Nephron (organoid): ENCODE measurements around the gene KIF21A.

Source experiments
- H3K27ac Mint-ChIP-seq, 3 experiments: 2 replicates each; pipeline ENCODE4 v1.8.0; 2020; ENCODE audit warnings: mixed read lengths in 3 of 3, mild to moderate bottlenecking in 2 of 3, moderate library complexity in 1 of 3
- H3K27me3 Mint-ChIP-seq: 2 replicates; pipeline ENCODE4 v1.8.0; 2021; ENCODE audit warnings: low read depth, mild to moderate bottlenecking, moderate library complexity, mixed read lengths
- H3K36me3 Mint-ChIP-seq: 2 replicates; pipeline ENCODE4 v1.8.0; 2020; ENCODE audit warnings: low read depth, mixed read lengths
- H3K4me1 Mint-ChIP-seq: 2 replicates; pipeline ENCODE4 v1.8.0; 2020; ENCODE audit warnings: mixed read lengths
- H3K4me3 Mint-ChIP-seq, 3 experiments: 2 replicates each; pipeline ENCODE4 v1.8.0; 2020; ENCODE audit warnings: mild to moderate bottlenecking in 3 of 3, mixed read lengths in 3 of 3, moderate library complexity in 2 of 3
- H3K9me3 Mint-ChIP-seq: 2 replicates; pipeline ENCODE4 v1.8.0; 2020; ENCODE audit warnings: mixed read lengths
- TF ChIP-seq, protein P1 (sequence below), 3 experiments: fragments of 200-600 bp; sonication (generic); IDR thresholded peaks; one replicate each; pipeline ENCODE4 v1.5.0; 2021; ENCODE audit warnings: antibody characterized with exemption in 3 of 3; ENCODE audit not compliant: unreplicated experiment in 3 of 3

The KIF21A gene

DNA sequence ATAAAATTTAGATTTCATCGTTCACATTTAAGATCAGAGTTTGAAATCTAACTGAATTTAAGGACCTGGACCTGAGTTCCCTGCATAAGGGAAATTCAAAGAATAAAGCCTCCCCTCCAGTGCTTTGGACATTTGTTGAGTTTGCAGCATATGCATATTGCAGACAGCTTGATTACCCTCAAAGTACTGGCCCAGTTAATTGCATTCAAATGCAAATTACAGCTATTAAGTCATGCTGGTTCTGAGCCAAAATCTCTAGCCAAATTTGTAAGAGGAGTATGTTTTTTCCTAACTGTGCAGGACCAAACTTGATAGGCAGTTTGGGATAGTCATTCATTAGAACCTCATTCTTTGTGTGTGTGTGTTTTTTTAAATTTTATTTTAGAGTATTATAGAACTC lies 9.1 kb upstream of the KIF21A start:
- Mint-ChIP-seq H3K27me3 (peaks cover 4% of the 10 kb centered on the region), H3K4me3 (no peak overlapping the region), H3K36me3 (no peaks in the 10 kb centered on the region), H3K27ac (no peak overlapping the region), H3K4me1 (no peaks in the 10 kb centered on the region), H3K9me3 (no peaks in the 10 kb centered on the region)
- TF ChIP-seq, protein P1, sequence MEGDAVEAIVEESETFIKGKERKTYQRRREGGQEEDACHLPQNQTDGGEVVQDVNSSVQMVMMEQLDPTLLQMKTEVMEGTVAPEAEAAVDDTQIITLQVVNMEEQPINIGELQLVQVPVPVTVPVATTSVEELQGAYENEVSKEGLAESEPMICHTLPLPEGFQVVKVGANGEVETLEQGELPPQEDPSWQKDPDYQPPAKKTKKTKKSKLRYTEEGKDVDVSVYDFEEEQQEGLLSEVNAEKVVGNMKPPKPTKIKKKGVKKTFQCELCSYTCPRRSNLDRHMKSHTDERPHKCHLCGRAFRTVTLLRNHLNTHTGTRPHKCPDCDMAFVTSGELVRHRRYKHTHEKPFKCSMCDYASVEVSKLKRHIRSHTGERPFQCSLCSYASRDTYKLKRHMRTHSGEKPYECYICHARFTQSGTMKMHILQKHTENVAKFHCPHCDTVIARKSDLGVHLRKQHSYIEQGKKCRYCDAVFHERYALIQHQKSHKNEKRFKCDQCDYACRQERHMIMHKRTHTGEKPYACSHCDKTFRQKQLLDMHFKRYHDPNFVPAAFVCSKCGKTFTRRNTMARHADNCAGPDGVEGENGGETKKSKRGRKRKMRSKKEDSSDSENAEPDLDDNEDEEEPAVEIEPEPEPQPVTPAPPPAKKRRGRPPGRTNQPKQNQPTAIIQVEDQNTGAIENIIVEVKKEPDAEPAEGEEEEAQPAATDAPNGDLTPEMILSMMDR (IDR thresholded peaks at IDR 0.05; ENCODE audit: unreplicated experiment in 3 of 3) = no peak

DNA sequence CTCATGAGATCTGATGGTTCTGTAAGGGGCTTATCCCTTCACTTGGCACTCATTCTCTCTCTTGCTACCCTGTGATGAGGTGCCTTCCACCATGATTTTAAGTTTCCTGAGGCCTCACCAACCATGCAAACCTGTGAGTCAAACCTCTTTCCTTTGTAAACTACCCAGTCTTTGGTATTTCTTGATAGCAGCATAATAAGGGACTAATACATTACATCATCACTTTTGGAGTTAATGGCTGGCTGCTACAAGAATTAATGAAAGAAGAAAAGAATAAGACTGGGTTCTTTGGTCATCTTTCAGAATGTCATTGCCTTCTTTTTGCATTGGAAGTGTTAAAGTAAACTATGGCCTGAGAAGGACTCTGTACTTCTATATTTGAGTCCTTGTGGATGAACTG lies 5.1 kb upstream of the KIF21A start:
- no peak overlapping the region for H3K4me3 Mint-ChIP-seq
- H3K36me3 Mint-ChIP-seq = no peaks in the 10 kb centered on the region
- no peaks in the 10 kb centered on the region for H3K9me3 Mint-ChIP-seq
- TF ChIP-seq, protein P1 (IDR thresholded peaks at IDR 0.05; ENCODE audit: unreplicated experiment in 3 of 3) = no peak
- H3K27ac Mint-ChIP-seq = no peak overlapping the region
- peaks cover 11% of the 10 kb centered on the region for H3K27me3 Mint-ChIP-seq
- H3K4me1 Mint-ChIP-seq = peaks cover 5% of the 10 kb centered on the region

DNA sequence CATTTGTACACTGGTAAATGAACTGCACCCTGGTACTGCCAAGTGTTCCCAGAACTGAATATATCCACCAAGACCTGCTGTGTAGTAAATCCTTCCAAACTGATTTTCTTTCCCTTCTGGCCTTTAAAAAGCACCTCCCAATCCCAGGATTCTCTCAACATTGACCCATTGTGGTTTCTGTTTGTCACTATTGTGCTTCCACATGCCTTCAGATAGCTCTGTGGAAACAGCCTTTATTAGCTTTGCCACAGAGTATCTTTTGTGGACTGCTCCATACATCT lies 949 bp upstream of the KIF21A start:
- TF ChIP-seq, protein P1 (IDR thresholded peaks at IDR 0.05; ENCODE audit: unreplicated experiment in 3 of 3) = no peak
- Mint-ChIP-seq H3K27me3 (peaks cover 24% of the 10 kb centered on the region), H3K9me3 (no peaks in the 10 kb centered on the region), H3K27ac (peak overlapping the region; percentile 75 to 94 (median 91)), H3K4me1 (peaks cover 10% of the 10 kb centered on the region), H3K4me3 (peak overlapping the region; percentile 77 to 90 (median 87)), H3K36me3 (no peaks in the 10 kb centered on the region)

DNA sequence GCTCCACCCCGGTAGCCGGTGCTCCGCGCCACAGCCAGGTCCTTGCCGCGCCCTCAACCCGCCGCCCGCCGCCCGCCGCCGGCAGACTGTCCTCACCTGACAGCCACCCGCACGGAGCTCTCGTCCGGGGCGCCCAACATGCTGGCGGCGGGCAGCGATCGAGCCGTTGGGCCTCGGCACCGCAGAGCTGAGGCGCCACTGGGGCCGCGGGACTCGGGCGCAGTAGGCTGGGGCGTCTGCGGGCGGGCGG lies 164 bp downstream of the KIF21A start:
- H3K4me1 Mint-ChIP-seq = peaks cover 10% of the 10 kb centered on the region
- TF ChIP-seq, protein P1 (IDR thresholded peaks at IDR 0.05; ENCODE audit: unreplicated experiment in 3 of 3) = no peak
- peak overlapping the region in 1 of 3 experiments; percentile 20 for H3K27ac Mint-ChIP-seq
- H3K36me3 Mint-ChIP-seq = no peaks in the 10 kb centered on the region
- H3K4me3 Mint-ChIP-seq = peak overlapping the region; percentile 87 to 93 (median 88)
- H3K9me3 Mint-ChIP-seq = no peaks in the 10 kb centered on the region
- peaks cover 24% of the 10 kb centered on the region for H3K27me3 Mint-ChIP-seq

DNA sequence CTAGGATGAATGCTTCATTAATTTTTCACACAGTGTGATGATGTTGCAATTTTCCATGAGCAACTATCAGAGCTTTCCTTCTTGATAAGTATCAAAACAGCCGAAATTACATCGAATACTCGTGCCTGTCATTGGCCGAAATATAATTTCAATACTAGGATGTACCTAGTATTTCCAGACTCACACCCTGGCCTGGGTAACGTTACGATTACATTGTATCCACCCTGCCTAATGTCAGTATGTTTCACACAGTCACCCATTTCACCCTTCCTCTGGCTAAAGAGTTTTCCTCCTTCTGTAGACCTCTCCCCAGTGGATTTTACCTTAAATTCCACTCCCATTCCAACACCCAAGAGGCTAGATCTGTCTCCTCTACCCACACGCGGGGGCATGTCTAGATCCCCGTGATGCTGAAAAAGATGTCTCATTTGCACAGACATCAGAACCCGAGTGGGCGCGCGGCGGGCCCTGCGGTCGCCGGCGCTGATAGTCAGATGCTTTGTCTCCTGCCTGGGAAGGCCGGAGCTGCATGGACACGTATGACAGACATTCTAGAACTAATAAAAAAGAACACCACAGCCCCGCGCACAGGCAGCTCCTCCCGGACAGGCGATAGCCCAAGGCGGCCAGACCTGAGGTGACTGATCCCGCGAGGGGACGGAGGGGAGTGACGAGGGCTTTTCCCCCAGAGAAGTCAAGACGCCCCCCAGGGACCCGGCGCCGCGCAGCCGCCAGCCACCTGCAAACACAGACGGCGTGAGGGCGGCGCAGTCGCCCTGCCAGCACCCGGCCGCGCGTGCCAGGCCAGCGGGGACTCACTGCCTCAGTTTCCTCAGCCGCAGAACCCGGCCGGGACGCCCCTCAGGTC lies 723 bp downstream of the KIF21A start:
- Mint-ChIP-seq H3K36me3 (no peaks in the 10 kb centered on the region), H3K4me3 (peak overlapping the region; percentile 87 to 93 (median 88)), H3K9me3 (no peaks in the 10 kb centered on the region), H3K27ac (peak overlapping the region; percentile 67 to 93 (median 85)), H3K4me1 (peaks cover 10% of the 10 kb centered on the region), H3K27me3 (peaks cover 22% of the 10 kb centered on the region)
- TF ChIP-seq, protein P1 (IDR thresholded peaks at IDR 0.05; ENCODE audit: unreplicated experiment in 3 of 3) = no peak
